GM19463 (cell line): ENCODE data around the gene ZNF333.
"Not testable (repeated sequence)": the region's sequence is repeated elsewhere in the genome, so short reads cannot be mapped to it uniquely, and the experiment has no call there.

ENCODE experiments used
- ATAC-seq: cut with Tn5 transposase; IDR thresholded peaks from one replicate; pipeline ENCODE4 v1.9.1; 2021; ENCODE audit warnings: mild to moderate bottlenecking, moderate library complexity; ENCODE audit not compliant: unreplicated experiment

Gene ZNF333

GRCh38 chr19:14765841-14766240, 76.0 kb downstream of the ZNF333 start:
- not testable (repeated sequence) for ATAC-seq

GRCh38 chr19:14767466-14767971, 77.7 kb downstream of the ZNF333 start:
- ATAC-seq, result no peak

- ATAC-seq, result no peak
These were observed 78.2 kb downstream of the ZNF333 start for GRCh38 chr19:14768001-14768400.

- ATAC-seq, result no peak
These were observed 79.4 kb downstream of the ZNF333 start for GRCh38 chr19:14769201-14769600.

GRCh38 chr19:14770136-14770535, 80.3 kb downstream of the ZNF333 start:
- ATAC-seq, result no peak

GRCh38 chr19:14770944-14771839, 81.3 kb downstream of the ZNF333 start:
- ATAC-seq, result no peak

- ATAC-seq, result no peak
These were observed 82.6 kb downstream of the ZNF333 start for GRCh38 chr19:14772467-14772866.

GRCh38 chr19:14772995-14773394, 83.1 kb downstream of the ZNF333 start:
- ATAC-seq, result no peak

GRCh38 chr19:14773722-14774121, 83.9 kb downstream of the ZNF333 start:
- ATAC-seq, result not testable (repeated sequence)

- no peak for ATAC-seq
These were observed 84.5 kb downstream of the ZNF333 start for GRCh38 chr19:14774373-14774772.

GRCh38 chr19:14775326-14775725, 85.5 kb downstream of the ZNF333 start:
- not testable (repeated sequence) for ATAC-seq

GRCh38 chr19:14775869-14776586, 86.2 kb downstream of the ZNF333 start:
- ATAC-seq, result no peak

- ATAC-seq, result not testable (repeated sequence)
These were observed 87.8 kb downstream of the ZNF333 start for GRCh38 chr19:14777645-14778044.

- not testable (repeated sequence) for ATAC-seq
These were observed 88.4 kb downstream of the ZNF333 start, which contains the start of gene ADGRE2 for GRCh38 chr19:14778110-14778845. TSS of gene ADGRE2 (minus strand) at chr19:14778560. CDS start at chr19:14776756, 1,804 bp downstream.

GRCh38 chr19:14779151-14779550, 89.3 kb downstream of the ZNF333 start:
- ATAC-seq, result no peak

GRCh38 chr19:14780622-14781225, 90.9 kb downstream of the ZNF333 start:
- not testable (repeated sequence) for ATAC-seq

- ATAC-seq, result not testable (repeated sequence)
These were observed 92.1 kb downstream of the ZNF333 start for GRCh38 chr19:14781713-14782536.

- ATAC-seq, result no peak
These were observed 93.0 kb downstream of the ZNF333 start for GRCh38 chr19:14782626-14783409.
